SK-N-SH (cell line): Measurements from ENCODE around the gene SEZ6. TPM values are rescaled to one million over a fixed set of nuclear protein-coding genes. Genes with fewer than 3 reads are reported as not detected.

Experiments
- CTCF ChIA-PET: fragments of 300-600, 350-600 bp; formaldehyde crosslinking; extraction: SDS; loops from one replicate; lab custom pipeline; 2021; lab: Yijun Ruan, JAX
- POLR2A ChIA-PET: fragments of 350-600 bp; sonication (Branson Sonifier 250); formaldehyde crosslinking; extraction: SDS; loops from one replicate; lab custom pipeline; 2020; ENCODE audit warnings: antibody characterized with exemption, inconsistent platforms; lab: Yijun Ruan, JAX
- DNase-seq: peaks from one replicate; pipeline ENCODE4 v3.0.0; 2012
- H2AFZ ChIP-seq: fragments of 200-600 bp; sonication (generic); 2 replicates; pipeline ENCODE4 v1.8.1; 2016; ENCODE audit warnings: antibody characterized with exemption, mild to moderate bottlenecking, low read depth
- H3F3A ChIP-seq: fragments of 200-600 bp; sonication (generic); replicated peaks from 2 replicates; pipeline ENCODE3; 2016; ENCODE audit warnings: antibody characterized with exemption, mild to moderate bottlenecking; ENCODE audit not compliant: insufficient read depth
- H3K27ac ChIP-seq, 2 experiments: fragments of 200-500 bp in 1 of 2; fragments of 200-600 bp in 1 of 2; sonication (Bioruptor generic) in 1 of 2; sonication (generic), shearing (Covaris generic) in 1 of 2; 2 replicates each; pipeline versions ENCODE4 v1.5.1 to v1.6.1; 2014 to 2016; ENCODE audit warnings: low read depth in 2 of 2, inconsistent platforms in 1 of 2, low read length in 1 of 2, mild to moderate bottlenecking in 1 of 2, mixed read lengths in 1 of 2
- H3K27me3 ChIP-seq: fragments of 200-600 bp; sonication (generic), shearing (Covaris generic); 2 replicates; pipeline ENCODE4 v1.6.1; 2016; ENCODE audit warnings: mixed run types; ENCODE audit not compliant: insufficient read depth
- H3K36me3 ChIP-seq, 2 experiments: fragments of 200-500 bp in 1 of 2; fragments of 200-600 bp in 1 of 2; sonication (Bioruptor generic) in 1 of 2; sonication (generic) in 1 of 2; replicated peaks in 1 of 2; 2 replicates each; pipeline versions ENCODE3 to v1.5.1; 2014 to 2016; ENCODE audit warnings: low read length in 1 of 2, mild to moderate bottlenecking in 1 of 2; ENCODE audit not compliant: insufficient read depth in 2 of 2, control insufficient read depth in 1 of 2
- H3K4me1 ChIP-seq, 2 experiments: fragments of 200-500 bp in 1 of 2; fragments of 200-600 bp in 1 of 2; sonication (Bioruptor generic) in 1 of 2; sonication (generic), shearing (Covaris generic) in 1 of 2; 2 replicates each; pipeline versions ENCODE4 v1.5.1 to v1.6.1; 2014 to 2016; ENCODE audit warnings: low read depth in 1 of 2, low read length in 1 of 2, mixed run types in 1 of 2; ENCODE audit not compliant: insufficient read depth in 2 of 2, control insufficient read depth in 1 of 2
- H3K4me2 ChIP-seq: fragments of 200-600 bp; sonication (generic), shearing (Covaris generic); 2 replicates; pipeline ENCODE4 v1.6.1; 2017; ENCODE audit warnings: mixed run types
- H3K4me3 ChIP-seq, 2 experiments: fragments of 200-500 bp in 1 of 2; fragments of 200-600 bp in 1 of 2; sonication (Bioruptor generic) in 1 of 2; sonication (generic), shearing (Covaris generic) in 1 of 2; 2 replicates each; pipeline versions ENCODE4 v1.5.1 to v1.8.1; 2014 to 2016; ENCODE audit warnings: low read depth in 2 of 2, inconsistent platforms in 1 of 2, low read length in 1 of 2, mild to moderate bottlenecking in 1 of 2, mixed read lengths in 1 of 2, moderate library complexity in 1 of 2
- H3K79me2 ChIP-seq: fragments of 200-600 bp; sonication (generic); 2 replicates; pipeline ENCODE4 v1.8.1; 2017; ENCODE audit warnings: mild to moderate bottlenecking; ENCODE audit not compliant: insufficient read depth
- H3K9ac ChIP-seq: fragments of 200-600 bp; sonication (generic); 2 replicates; pipeline ENCODE4 v1.6.1; 2017; ENCODE audit warnings: mixed run types
- H3K9me2 ChIP-seq: fragments of 200-600 bp; sonication (generic); 2 replicates; pipeline ENCODE4 v1.6.1; 2017; ENCODE audit warnings: mixed run types
- H3K9me3 ChIP-seq: fragments of 200-600 bp; sonication (generic); 2 replicates; pipeline ENCODE4 v1.6.1; 2017; ENCODE audit warnings: mixed run types, mild to moderate bottlenecking, moderate library complexity
- H4K20me1 ChIP-seq: fragments of 200-600 bp; sonication (generic); 2 replicates; pipeline ENCODE4 v1.6.1; 2017; ENCODE audit warnings: mild to moderate bottlenecking, mixed run types; ENCODE audit not compliant: insufficient read depth
- CHD2 ChIP-seq: fragments of 150-350 bp; IDR thresholded peaks from 2 replicates; pipeline ENCODE4 v1.6.1; 2018; ENCODE audit warnings: low read length; ENCODE audit not compliant: partially characterized antibody
- ELF1 ChIP-seq: IDR thresholded peaks from 2 replicates; pipeline ENCODE4 v1.4.0; 2012
- FOXM1 ChIP-seq: IDR thresholded peaks from 2 replicates; pipeline ENCODE4 v1.4.0; 2012; ENCODE audit warnings: low read depth, mild to moderate bottlenecking
- GABPA ChIP-seq: IDR thresholded peaks from 2 replicates; pipeline ENCODE4 v1.4.0; 2012; ENCODE audit warnings: low read depth, mild to moderate bottlenecking
- JUND ChIP-seq: IDR thresholded peaks from 2 replicates; pipeline ENCODE4 v1.4.0; 2012
- MEF2A ChIP-seq: IDR thresholded peaks from 2 replicates; pipeline ENCODE4 v1.4.0; 2012; ENCODE audit warnings: low read depth, borderline replicate concordance
- MXI1 ChIP-seq: IDR thresholded peaks from 2 replicates; pipeline ENCODE4 v1.6.1; 2012; ENCODE audit warnings: mild to moderate bottlenecking, low read depth, low read length, improper control_type of control experiment
- NFIC ChIP-seq: IDR thresholded peaks from 2 replicates; pipeline ENCODE4 v1.4.0; 2012; ENCODE audit warnings: borderline replicate concordance
- NRF1 ChIP-seq: IDR thresholded peaks from 2 replicates; pipeline ENCODE4 v1.6.1; 2012; ENCODE audit warnings: low read depth, mild to moderate bottlenecking, low read length
- PBX3 ChIP-seq: IDR thresholded peaks from 2 replicates; pipeline ENCODE4; 2012
- POLR2AphosphoS5 ChIP-seq: IDR thresholded peaks from 2 replicates; pipeline ENCODE4 v1.6.1; 2012; ENCODE audit warnings: low read depth, low read length
- REST ChIP-seq: IDR thresholded peaks from 2 replicates; pipeline ENCODE4 v1.6.1; 2012; ENCODE audit warnings: mild to moderate bottlenecking, low read depth, low read length, moderate library complexity
- RFX5 ChIP-seq: IDR thresholded peaks from 2 replicates; pipeline ENCODE4 v1.6.1; 2012; ENCODE audit warnings: mild to moderate bottlenecking, improper control_type of control experiment, low read length
- RXRA ChIP-seq: IDR thresholded peaks from 2 replicates; pipeline ENCODE4 v1.4.0; 2012; ENCODE audit warnings: low read depth, mild to moderate bottlenecking, borderline replicate concordance
- SIN3A ChIP-seq: IDR thresholded peaks from 2 replicates; pipeline ENCODE4 v1.6.1; 2012; ENCODE audit warnings: low read depth, mild to moderate bottlenecking, low read length, moderate library complexity, borderline replicate concordance
- SMC3 ChIP-seq: IDR thresholded peaks from 2 replicates; pipeline ENCODE4 v1.6.1; 2012; ENCODE audit warnings: low read depth, low read length, improper control_type of control experiment
- ZBTB33 ChIP-seq: IDR thresholded peaks from 2 replicates; pipeline ENCODE4 v1.4.0; 2012; ENCODE audit warnings: low read depth, borderline replicate concordance
- WGBS: methylation state at CpG from one replicate; pipeline ENCODE4 v1.1.6; 2017; ENCODE audit warnings: low lambda C conversion rate; 5-methylcytosine and 5-hydroxymethylcytosine counted together
- polyA plus RNA-seq, 3 experiments: library from polyadenylated mRNA; depleted of rRNA; stranded (reverse); fragments of >200 nt; gene quantifications; 2 replicates each; pipeline ENCODE4 v1.2.3, GENCODE V29; 2012

Gene SEZ6
- polyA plus RNA-seq, 1 of the 3 experiments (the other 2 are of a cell fraction): 0.12 TPM

- TF ChIP-seq RXRA (no peak), MXI1 (no peak), FOXM1 (no peak), NRF1 (no peak), REST (no peak), SIN3A (no peak), NFIC (no peak), POLR2AphosphoS5 (no peak), RFX5 (no peak), MEF2A (no peak), PBX3 (no peak), SMC3 (no peak), CHD2 (no peak), ZBTB33 (no peak), JUND (no peak), GABPA (no peak), ELF1 (no peak)
- TF ChIP-seq, all 33 proteins: peak for 0
- H2AFZ ChIP-seq: no peak overlapping the region
- H3K27me3 ChIP-seq: peaks cover 28% of the 10 kb centered on the region
- H3F3A ChIP-seq: peaks cover 1% of the 10 kb centered on the region
- H3K79me2 ChIP-seq: no peaks in the 10 kb centered on the region
- no peak for DNase-seq
- H3K9me2 ChIP-seq: no peaks in the 10 kb centered on the region
- H3K4me1 ChIP-seq: peaks cover 7 to 38% of the 10 kb centered on the region in 2 experiments; a peak in 2 of 4 replicates
- H3K9me3 ChIP-seq: no peaks in the 10 kb centered on the region
- H3K36me3 ChIP-seq: no peaks in the 10 kb centered on the region
- no peak overlapping the region for H3K4me3 ChIP-seq
- POLR2A ChIA-PET: interaction anchor here (1.1 kb wide), 1 partner anchor 45 kb away, joined by 3 read pairs; no protein-coding TSS in a partner anchor
- H4K20me1 ChIP-seq: no peaks in the 10 kb centered on the region
- CTCF ChIA-PET: interaction anchor here (1.0 to 7.2 kb wide), 4 partner anchors 38 to 121 kb away, joined by 5 to 53 read pairs (median 25); no protein-coding TSS in a partner anchor
- H3K9ac ChIP-seq: no peak overlapping the region
- whole genome bisulfite sequencing: 36% methylated on average over 4 of the region's 4 CpGs
- H3K27ac ChIP-seq: no peak overlapping the region
- no peak overlapping the region for H3K4me2 ChIP-seq
These were observed 3.0 kb downstream of the SEZ6 start for GRCh38 chr17:29002811-29003210.
